GM12872 (cell line): ENCODE results near the gene OR5AP2.
A peak's percentile ranks its signal among the peaks of the same experiment; 100 is the strongest.

Experiments
- CTCF ChIP-seq: IDR thresholded peaks from 3 replicates; pipeline ENCODE4 v1.5.1; 2011; ENCODE audit warnings: low read depth, mild to moderate bottlenecking, low read length, moderate library complexity; ENCODE audit not compliant: insufficient read depth

The OR5AP2 gene

GRCh38 chr11:56632329-56632728, 9.9 kb downstream of the OR5AP2 start:
- no peak for TF ChIP-seq CTCF

- no peak for TF ChIP-seq CTCF
Observed at GRCh38 chr11:56625946-56626345, 16.3 kb downstream of the OR5AP2 start.

- TF ChIP-seq CTCF: peak; percentile 13; the same call in 1 of the 3 replicates
Observed at GRCh38 chr11:56624661-56625110, 17.6 kb downstream of the OR5AP2 start.

GRCh38 chr11:56611174-56611573, 31.1 kb downstream of the OR5AP2 start:
- TF ChIP-seq CTCF: no peak
